HG03097 (cell line): Measurements from ENCODE around the gene MGLL.

Experiments
- ATAC-seq: cut with Tn5 transposase; IDR thresholded peaks from one replicate; pipeline ENCODE4 v1.9.1; 2021; ENCODE audit not compliant: unreplicated experiment, low FRiP score

MGLL gene

DNA sequence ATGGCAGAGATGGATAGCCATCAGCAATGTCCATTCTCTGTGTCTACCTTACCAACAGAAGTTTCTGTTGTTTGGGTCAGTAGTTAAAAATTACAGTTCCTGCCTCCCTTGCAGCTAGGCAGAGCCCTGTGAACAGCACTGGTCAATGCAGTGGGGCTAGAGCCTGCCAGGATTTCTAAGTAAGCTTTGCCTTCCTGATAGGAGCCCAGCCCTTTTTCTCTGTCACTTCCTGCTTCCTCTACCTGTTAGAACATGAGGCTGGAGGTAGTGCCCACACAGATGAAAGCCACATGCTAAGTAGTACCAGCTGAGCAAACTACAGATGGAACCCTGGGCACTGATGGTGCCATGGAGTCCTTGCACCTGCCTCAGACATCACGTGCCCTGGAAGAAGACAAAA is 45.0 kb downstream of the MGLL start:
- no peak for ATAC-seq

- no peak for ATAC-seq
Observed at GRCh38 chr3:127776347-127776746, 46.0 kb downstream of the MGLL start.

DNA sequence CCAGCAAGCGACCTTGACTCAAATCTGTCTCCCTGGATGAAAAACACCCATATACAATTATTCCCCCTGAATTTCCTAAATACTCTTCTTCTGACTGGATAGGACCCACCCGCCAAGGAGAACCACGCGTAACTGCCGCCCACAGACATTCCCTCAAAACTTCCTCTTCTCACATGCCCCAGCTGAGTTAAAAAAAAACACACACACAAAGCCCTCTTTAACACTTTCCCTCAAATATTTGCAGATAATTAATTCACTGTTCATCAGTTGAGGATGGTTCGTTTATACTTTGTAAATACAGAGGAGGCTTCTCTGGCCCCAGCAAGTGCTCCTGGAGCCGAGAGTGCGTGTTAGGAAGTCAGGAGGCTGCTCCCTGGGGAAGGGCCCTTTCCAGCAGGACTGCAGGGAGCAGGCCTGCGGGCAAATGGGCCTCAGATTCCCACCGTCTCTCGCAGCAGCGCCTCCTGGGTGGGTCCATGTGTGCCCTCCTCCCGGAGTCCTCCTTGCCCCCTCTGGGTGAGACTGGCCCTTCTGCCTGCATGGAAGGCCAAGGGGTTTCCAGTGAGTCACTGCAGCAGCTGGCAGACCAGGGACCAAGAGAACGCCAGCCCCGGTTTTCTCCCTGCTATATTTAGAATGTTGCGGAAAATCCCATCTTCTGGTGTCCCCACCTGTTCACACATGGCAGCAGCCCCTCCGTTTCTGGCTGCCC is 46.8 kb downstream of the MGLL start:
- no peak for ATAC-seq

- ATAC-seq = no peak
Observed at GRCh38 chr3:127774647-127775046, 47.7 kb downstream of the MGLL start.

DNA sequence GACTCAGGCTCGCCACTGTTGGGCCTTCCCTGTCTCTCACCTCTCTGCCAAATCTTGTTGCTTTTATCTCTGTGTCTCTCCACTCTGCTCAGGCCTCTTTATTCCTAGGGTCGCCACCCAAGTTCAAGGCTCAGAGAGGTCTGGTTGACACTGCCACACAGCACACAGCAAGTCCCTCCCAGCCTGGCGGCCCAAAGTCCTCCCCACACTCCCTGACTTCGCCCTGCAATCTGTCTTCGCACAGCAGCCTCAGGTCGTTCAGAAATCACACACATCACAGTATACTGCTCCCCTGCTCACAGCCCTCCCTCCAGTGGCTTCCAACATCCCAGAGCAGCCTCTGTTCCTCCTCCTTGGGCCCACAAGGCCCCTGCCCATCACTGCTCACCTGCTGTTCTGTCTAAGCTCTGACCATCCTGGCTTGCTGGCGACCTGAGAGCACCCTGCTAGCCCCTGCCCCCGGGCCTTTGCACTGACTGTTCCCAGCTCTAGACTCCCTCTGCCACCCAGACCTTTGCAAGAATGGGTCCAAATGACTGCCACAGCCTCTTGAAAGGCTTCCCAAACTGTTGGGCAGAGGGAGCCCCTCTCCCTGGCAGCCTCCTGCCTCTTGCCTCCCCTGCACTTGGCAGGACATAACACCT is 48.4 kb downstream of the MGLL start:
- no peak for ATAC-seq

GRCh38 chr3:127772827-127773751 is 49.2 kb downstream of the MGLL start:
- ATAC-seq = no peak

DNA sequence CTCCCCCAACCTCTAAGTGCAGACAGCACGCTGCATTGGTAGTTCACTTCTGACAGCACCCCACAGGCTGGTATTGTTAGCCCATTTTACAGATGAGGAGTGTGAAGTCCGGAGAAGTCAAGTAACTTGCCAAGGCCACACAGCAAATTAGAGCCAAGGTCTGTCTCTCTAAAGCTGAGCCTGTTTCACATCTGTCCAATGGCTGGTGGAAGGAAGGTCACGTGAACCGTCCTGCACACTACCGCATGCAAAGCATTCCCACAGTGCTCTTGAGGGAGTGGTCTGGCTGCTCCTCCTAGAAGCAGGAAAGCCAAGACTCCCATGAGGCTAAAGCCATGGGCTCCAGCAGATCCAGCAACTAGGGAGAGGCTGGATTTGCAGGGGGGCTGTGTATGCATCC is 50.0 kb downstream of the MGLL start:
- no peak for ATAC-seq

DNA sequence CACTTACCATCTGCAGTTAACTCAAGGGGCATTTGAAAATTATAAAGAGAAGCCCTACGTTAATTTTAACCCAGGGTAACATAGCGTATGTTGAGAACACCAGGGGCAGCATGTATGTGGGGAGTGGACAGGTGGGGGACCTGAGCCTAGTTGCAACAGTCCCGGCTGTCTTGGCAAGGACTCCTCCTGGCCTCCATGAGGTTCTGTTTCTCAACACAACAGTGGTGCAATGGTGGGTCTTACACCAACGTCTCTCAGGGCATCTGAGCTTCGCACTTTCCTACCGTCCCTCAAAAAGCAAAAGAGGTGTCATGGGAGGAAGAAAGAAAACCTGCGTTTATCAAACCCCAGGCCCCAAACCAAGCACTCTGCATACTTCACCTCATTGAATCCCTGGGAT is 50.6 kb downstream of the MGLL start:
- ATAC-seq = no peak

GRCh38 chr3:127770671-127771355 is 51.5 kb downstream of the MGLL start:
- no peak for ATAC-seq

DNA sequence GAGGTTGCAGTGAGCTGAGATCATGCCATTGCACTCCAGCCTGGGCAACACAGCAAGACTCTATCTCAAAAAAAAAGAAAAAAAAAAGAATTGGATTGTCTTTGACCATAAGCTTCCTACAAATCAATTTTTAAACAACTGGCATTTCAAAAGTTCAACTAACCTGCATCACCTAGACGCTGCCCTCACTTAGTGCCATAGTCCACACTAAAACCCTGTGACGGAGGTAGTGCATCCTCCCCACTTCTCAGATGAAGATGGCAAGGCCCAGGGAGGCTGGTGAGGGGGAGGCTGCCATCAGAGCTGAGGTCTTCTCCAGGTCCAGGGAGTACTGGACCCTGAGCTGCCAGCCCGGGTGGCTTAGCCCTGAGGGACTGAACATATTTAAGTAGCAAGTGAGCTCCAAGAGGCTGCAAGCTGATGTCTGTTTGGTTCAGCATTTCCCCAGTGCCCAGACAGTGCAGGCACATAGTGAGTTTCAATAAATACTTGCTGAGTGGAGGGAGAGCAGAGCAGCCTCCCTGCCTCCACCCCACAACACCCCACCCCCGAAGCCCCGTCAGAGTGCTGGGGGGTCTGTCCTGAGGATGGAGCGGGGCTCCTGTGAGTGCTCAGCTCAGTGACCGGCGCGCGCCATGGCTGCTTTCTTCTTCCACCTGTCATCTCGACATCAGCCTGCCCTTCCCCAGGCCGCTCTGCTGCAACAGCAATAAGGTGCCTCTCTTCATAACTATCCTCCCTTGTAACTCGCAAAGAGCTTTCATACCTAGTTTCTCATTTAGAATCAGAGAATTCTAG is 52.8 kb downstream of the MGLL start:
- no peak for ATAC-seq

- no peak for ATAC-seq
Observed at GRCh38 chr3:127768346-127769008, 53.8 kb downstream of the MGLL start.

DNA sequence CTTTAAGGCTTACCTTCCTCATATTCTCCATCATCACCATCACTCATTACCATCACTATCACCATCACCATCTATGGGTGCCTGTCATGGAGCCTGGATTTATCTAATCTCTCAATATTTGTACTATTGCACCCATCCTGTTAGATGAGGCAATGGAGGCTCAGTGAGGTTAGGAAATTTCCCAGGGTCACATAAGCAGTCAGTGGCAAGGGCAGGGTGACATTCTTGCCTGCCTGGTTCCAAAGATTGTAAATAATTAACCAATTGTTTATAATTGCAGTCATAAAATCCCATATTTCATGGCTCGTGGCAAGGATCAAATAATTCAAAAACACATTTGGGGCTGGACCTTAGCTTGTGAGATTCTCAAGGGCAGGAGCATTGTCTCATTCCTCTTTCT is 55.2 kb downstream of the MGLL start:
- ATAC-seq = no peak

GRCh38 chr3:127765735-127766134 is 56.6 kb downstream of the MGLL start:
- ATAC-seq = no peak

DNA sequence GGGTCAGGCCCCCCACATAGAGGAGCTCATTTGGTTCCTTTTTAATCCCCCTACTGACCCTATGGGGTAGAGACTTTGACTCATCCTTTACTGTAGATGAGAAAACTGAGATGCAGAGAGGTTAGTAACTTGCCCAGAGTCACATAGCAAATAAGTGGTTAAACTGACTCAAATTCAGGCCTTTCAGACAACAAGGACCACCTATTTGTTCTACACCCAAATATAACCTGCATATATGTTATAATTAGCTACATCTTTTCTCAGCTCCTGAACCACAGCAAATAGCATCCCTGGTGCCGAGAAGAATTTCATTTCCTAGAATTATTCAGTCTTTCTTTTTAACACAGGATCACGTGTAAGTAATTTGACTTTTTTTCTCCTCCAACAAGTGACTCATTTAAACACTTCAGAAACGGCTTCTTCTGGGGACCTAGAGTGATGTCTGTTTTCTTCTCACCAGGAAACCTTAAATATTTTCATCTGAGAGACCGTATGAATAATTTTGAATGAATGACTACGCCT is 57.4 kb downstream of the MGLL start:
- ATAC-seq = no peak

- no peak for ATAC-seq
Observed at GRCh38 chr3:127764301-127764700, 58.0 kb downstream of the MGLL start.

GRCh38 chr3:127763816-127764215 is 58.5 kb downstream of the MGLL start:
- ATAC-seq = no peak

DNA sequence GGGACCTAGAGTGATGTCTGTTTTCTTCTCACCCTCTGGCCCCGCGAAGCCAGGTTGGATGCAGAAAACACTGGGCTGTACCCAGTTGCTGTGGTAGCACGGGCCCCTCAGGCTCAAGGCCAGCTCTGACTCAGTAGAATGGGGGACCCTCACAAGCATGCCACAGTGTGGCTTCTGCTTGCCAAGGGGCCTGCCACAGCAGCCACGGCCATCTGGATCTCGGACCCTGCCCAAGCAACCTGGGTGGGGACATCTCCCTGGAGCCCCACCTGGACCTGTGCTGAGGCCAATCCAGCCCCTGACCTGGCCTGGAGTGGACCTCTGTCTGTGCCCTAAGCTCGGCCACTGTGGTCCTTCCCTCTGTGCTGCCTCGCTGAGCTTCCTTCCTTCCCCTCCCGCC is 59.0 kb downstream of the MGLL start:
- no peak for ATAC-seq

GRCh38 chr3:127762787-127763105 is 59.6 kb downstream of the MGLL start:
- no peak for ATAC-seq

DNA sequence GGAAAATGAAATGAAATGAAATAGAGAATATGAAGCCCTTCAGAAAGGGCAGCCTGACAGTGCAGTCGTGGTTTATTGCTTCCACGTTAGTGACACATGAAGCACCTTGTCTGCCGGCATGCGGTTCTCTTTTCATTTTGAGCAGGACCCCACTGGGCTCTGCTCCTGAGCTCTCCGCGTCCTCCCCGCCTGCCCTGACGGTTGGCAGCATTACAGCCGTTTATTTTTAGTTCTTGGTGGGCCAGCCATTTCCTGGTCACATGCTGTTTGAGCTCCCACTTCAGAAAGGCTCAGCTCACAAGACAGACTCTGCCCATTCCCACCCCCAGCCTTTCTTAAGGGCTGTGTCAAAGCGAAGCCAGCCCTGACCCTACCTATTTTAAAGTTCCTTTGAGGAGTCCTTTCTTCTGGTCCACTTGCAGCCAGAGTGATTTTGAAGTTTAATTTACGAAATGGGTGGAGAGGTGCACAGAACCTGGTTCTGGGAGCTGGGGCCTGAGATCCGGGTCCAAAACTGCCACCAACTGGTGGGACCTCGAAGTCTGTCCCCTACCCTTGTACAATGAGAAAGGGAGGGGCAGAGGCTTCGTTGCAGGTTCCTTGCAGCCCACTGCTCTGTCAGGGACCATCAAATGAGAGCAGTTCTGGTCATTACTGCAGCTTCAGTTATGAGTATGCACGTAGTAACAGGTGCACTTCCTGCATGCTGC is 60.1 kb downstream of the MGLL start:
- ATAC-seq = peak; percentile 48
